Globus pallidus (tissue), 1 donor: ENCODE results near the gene CBX5.

Experiments used
- DNase-seq: peaks from one replicate; pipeline ENCODE4 v3.0.0-alpha.2; 2015; ENCODE audit warnings: low spot score

The CBX5 gene

DNA sequence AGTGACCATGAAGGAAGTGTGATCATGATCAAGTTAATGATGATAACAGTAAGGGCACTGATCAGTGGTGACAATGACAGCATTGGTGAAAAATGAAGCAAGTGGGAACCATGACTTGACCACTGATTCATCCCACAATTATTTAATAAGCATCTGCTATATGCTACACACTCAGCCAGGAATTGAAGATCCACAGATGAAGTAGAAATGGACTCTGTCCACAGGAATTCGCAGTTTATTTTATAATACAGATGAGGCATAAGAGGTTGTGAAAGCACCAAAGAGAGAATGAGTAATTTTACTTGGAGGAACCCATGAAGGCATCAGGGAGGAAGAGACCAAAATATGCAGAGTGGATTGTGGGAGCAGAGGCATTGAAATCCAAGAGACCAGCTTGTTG is 57.3 kb downstream of the CBX5 start:
- no peak for DNase-seq

DNA sequence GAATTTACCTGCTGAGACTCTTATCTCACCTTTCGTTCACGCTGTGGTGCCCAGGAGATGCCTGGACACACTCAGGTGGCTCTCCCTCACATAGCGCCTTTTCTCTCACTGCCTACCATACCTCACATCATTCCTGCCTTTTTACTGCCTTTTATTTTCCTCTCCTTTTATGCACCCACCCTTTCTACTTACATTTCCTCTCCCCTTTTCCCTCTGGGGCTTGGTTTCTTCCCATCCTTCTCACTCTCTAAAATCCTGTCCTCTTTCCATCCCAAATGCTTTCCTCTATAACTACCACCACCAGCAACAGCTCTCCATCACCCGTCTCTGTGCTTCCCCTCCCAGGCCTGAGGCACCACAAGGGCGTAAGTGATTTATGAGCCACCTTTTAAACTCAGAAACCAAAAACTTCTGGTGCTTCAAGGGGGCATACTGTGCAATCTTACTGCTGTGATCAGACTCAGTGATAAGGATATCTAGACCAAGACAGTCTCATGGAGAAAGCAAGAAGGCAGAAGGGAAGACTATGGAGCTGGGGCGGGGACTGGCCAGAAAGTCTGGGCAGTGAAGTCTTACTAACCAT is 58.4 kb downstream of the CBX5 start:
- no peak for DNase-seq

DNA sequence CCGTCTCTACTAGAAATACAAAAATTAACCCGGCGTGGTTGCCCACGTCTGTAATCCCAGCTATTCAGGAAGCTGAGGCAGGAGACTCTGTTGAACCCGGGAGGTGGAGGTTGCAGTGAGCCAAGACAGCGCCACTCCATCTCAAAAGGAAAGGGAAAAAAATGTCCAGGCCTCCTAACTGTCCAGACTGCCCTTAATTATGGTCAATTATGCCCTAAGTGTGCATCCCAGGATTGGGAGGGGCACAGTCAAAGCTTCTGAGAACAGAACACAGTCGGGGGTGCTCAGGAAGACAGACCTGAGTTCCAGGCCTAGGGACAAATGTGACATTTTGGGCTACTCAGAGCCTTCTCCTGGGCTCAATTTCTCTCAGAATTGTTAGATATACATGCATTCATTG is 59.4 kb downstream of the CBX5 start:
- DNase-seq, result no peak

DNA sequence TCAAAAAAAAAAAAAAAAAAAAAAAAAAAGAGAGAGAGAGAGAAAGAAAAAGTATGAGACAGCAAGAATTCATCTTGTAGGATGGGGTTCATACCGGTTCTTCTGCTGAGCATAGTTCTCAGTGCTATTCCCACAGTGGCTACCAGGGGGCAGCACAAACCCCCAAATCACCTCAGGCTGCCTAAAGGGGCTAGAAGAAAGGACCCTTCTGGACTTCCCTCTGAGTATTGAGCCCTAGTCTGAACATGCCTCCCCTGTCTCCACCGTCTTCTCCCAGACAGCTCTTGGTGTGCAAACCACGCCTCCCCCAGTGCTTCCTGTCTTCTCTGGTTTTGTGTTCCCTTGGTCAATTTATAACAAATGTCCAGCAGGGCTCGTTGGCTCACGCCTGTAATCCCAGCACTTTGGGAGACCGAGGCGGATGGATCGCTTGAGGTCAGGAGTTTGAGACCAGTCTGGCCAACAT is 59.8 kb downstream of the CBX5 start:
- peak; percentile 75 for DNase-seq

DNA sequence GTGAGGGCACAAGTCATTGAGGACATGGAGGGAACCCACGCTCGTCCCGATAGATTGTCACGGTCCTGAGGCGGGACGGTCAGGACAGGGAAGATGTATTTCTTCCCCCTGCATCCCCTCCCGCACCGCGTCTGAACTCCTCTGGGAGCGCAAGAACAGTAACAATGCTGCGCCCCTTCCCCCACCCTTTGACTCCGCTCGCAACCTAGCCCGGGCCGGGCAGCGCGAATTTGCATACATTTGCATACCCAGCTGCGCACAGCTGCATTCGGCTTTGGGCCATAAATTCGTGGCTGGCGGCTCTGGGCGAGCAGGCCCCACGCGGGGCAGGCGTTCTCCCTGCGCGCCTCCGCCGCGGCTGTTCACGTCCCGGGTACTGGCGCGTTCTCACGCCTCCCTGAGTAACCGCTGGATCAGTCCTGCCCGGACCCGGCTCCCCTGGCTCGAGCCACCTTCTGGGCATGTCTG is 62.1 kb downstream of the CBX5 start:
- peak; percentile 91 for DNase-seq

DNA sequence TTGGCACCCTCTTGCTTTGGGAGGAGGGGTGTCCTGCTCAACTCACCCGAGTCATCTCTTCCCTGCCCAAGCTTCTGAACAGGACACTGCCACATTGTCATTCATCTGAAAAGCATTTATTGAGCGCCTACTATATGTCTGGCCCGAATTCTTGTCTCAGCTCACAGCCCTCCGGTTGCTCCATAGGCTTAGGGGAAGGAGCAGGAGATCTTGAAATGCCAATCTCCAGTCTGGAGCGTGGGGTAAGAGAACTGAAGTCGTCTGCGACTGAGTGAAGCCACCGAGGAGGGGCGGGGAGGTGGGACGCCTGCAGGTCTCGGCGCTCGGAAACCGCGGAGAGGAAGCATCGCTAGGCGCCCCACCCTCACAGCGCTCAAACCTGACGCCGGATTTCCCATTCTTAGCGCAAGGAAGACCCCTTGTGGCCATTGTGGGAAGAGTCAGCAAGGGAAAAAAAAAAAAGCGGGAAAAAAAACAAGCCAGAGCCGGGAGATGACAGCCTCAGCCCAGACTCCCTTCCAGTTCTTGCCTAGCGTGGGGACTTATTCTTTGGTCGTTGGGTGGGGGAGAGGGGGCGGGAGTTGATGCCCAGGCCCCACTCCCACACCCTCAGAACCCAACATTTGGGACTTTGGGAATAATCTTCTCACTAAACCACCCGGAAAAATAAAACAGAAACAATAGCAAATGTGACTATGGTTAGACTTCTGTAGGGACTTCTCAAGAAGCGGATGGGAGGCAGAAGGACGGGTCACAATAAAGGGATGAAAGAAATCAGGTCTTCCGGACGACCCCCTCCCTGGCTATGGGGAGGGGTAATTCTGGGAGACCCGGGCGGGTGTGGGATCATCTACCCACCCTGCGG is 62.9 kb downstream of the CBX5 start:
- DNase-seq, result peak; percentile 90

DNA sequence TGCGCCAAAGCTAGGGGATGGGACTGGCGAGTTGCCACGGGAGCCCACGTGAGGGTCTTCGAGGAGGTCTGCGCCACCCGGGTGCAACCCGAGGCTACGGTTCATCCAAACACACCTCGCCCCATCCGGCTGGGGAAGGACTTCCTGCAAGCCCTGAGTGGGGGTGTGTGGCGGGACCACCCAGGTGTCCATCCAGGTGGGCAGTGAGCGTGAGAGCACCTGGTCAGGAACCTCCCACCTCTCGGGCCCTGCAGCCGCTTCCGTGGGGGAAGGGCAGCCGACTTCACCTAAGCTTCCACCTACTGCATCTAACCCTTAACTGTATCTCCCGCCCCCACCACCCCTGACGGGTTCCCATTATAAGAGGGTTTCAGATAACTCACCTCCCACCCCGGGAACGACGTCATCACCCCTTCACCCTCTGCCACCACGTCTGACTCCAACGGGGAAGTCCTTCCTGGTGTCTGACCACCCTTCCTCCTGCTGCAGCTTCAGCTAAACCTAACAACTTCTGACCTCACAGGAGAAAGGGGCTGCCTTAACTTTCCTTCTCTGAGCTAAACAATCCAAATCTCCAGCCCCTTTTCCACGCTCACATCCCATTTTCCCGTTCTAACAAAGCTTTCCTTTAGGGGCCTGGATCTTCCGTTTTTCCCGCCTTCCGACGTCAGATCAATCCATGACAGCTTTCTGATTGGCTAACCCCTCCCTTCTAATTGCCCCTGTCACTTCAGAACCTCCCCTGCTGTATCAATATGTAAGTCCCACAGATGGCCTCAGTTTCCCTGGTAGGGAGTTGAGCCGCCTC is 63.7 kb downstream of the CBX5 start:
- DNase-seq, result no peak

DNA sequence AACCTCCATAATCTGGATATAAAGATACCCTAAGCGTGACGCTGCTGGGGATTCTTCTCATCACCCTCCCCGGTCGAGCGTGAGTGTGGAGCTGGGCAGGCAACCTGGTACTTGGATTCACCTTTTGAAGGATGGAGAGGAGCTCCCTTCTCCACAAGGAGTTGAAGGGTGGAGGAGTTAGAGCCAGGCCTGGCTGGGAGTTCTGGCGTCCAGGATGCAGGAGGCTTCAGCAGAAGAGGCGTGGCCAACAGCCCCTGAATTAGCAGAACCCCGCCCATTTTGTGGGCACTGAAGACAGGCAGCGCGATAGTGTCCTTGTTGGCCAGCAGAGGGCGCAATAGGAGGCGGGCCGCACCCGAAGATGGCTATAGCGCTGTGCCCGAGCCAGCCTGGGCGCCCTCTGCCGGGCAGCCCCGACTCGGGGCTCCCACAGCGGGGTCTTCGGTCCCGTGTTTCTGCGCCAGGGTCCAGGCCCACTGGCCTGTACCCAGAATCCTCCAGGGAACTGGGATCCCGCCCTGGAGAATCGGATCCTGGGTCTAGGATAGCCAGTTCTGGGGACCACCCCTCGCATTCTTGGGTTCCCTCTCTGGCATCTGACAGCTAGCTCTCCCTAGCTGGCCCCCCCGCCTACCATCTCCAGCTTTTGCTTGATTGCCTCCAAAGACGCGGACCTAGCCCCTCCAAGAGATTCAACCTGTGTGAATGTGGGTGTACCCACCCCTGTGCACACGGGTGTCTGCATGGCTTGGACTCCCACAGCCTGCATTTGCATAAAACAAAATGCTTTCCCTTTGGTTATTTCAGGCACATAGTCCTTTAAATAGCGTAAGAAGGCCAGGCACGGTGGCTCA is 65.1 kb downstream of the CBX5 start:
- peak; percentile 85 for DNase-seq

DNA sequence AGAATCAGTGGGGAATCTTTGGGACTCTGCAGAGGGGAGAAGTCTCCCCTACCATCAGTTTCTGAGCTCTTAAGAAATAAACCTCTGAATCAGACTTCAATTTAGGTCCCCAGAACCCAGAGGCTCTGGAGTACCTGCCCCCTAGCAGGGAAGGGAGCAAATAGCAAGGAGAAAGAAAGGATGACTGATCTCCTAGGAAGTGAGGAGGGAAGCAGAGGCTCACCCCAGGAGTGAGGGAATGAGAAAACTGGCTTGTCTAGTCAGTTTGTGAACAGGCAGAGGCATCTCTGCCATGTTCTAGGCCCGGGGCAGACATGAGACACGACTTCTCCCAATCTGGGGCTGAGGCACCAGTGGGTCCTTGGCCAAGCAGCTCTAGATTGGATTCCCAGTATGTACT is 66.8 kb downstream of the CBX5 start:
- DNase-seq, result no peak

DNA sequence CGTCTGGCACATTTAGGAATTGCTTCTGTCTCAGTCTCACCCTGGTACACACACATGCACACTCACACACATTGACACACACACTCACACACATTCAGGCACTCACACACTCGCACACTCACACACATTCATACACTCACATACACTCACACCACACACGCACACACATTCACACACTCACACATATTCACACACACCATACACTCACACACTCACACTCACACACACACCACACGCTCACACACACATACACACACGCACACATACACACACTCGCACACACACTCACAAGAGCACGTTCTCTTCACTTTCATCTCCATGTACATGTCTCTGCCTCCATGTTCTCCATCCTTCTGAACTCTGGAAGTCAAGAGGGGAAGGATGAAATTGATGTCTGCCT is 68.0 kb downstream of the CBX5 start:
- DNase-seq, result no peak

DNA sequence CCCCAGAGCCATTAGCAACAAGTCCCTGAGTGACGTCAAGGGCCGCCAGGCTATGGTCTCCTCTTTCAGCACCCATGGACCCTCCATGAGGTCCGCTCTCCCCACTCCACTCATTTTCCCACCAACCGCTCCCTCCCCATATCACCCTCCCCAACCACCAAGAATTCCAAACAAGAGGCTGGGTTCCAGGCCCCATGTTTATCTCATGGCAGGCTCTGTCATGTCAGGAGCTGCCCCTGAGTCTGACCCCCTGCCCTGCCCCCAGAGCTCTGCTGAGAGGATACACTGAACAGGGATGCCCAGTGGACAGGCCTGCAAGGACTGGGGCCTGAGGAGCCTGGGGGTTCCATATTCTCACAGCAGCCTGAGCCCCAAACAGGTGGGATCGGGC is 69.5 kb downstream of the CBX5 start:
- DNase-seq, result no peak

DNA sequence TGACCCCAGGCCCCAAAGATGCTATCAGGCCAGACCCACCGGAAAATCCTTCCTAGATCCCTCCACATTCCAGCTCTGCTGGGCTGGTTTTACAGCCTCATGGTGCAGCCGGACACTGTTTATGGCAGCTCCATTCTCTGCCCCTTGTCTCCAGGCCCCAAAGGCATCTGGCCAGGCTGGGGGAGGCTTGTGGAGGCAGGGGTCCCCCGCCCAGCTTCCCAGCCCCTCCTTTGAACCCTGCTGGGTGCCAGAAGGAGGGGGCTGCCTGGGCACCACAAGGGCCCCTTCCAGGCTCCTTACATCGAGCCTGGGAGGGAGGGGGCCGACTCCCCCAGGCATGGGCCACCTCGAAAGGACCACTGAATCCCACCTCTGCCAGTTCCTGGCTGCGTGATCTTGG is 71.3 kb downstream of the CBX5 start:
- DNase-seq, result no peak

DNA sequence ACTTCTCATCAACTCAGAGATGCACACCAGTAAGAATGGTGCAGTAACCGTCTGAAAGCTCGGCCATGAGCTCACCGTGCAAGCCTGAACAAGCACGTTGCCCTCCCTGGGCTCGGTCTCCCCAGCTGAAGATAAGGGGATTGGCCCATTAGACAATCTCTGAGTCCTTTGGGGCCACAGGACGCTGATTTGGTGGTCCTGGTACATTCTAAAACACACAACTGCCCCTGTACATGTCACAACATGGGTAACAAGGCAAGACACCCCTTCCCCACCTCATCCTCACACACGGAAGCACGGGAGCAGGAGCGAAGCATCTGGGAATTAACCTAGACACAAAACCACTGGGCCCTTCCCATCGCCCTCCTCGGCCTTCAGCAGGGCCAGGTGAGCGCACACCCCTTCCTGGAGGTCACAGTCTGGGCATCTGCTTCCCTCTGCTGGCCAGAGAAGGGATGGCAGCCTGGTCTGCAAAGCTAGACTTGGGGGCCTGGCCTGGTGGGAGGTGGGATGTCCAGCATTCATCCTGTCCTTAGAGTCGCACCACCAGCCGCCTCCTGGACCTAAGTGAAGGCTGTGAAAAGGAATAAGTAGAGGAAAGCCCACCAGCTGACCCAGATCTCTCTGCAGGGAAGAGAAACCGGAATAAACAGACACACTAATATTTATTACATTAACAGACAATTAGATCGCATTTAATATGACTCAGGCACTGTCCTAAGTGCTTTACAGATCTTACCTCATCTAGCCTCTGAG is 72.2 kb downstream of the CBX5 start:
- no peak for DNase-seq

DNA sequence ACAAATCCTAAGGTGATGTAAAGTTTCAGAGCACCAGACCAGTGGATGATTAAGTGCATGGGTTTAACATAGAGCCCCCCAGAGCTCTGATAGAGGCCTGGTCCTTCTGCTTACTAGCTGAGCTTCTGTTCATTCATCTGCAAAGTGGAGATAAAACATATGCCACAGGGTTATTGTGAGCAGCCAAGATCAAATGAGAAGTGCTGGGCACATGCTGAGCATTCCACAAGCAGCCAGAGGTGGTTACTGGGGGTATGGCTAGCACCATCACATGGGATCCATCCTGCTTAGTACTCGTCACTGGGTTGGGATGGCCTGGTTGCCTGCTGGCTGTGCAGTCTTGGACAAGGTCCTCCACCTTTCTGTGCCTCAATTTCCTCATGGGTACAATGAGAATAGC is 73.1 kb downstream of the CBX5 start:
- DNase-seq, result no peak

DNA sequence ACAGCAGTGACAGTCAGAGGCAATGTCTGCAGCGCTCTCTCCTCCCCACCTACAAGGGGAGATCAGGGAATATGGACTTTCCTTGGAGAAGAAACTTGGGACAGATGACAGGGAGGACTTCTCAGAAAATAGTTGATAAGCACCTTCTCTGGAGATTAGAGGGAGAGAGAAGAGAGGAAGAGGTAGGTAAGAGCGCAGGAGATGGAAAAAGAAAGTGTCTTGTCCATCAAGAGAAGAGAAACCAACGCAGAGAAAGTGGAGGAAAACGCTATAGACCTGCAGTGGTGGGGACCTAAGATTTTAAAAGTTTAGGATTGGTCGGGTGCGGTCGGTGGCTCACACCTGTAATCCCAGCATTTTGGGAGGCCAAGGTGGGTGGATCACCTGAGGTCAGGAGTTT is 75.6 kb downstream of the CBX5 start:
- no peak for DNase-seq

DNA sequence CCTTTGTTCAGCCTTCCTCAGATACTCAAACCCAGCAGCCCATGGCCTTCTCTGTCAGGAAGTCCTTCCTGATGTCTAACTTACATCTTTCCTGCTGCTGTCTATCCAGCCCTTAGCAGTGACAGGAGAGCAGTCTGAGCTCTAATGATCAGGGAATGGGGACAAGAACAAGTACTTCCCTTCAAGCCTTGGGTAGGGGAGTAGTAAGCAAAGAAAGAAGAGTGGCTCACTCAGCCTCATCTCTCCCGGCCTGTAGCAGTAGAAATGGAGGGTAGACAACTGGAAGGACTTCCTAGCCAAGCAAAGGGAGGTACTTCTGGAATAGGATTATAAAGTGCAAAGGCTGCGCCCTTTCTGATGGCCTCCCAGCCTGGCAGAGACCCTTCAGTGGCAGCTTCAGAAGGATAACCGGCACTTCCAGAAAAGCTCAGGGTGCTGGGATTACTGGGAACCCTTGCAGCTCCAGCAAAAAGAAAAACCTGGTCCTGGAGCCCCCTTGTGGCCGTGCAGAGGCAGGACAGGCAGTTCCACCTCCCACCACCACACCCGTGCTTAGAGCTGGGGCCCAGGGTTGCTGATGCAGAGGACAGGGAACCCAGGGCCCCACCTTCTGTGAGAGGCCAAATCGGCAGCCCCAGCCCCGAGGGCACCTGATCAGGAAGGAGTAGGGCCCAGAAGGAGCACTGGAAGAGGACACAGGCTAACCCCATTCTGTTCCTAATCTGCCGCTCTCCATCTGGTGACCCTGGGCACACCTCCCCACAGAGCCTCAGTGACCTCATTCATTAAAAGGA is 78.7 kb downstream of the CBX5 start:
- no peak for DNase-seq

DNA sequence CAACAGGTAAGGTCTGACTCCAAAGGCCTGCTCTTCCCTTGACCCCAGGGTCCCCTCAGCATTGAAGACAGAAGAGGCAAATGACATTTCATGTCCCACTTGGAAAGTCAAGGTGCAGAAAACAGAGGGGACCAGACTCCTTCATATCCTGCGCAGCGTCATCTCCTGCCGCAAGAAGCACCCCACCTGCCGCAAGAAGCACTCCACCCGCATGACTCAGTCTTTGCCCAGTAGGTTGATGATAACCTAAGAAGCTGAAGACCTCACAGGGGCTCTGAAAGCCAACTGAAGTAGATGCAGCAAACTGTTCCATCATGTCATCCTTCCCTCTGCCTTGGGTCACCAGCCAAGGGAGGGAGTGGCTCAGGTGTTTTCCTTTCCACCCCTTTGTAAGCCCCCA is 79.5 kb downstream of the CBX5 start:
- no peak for DNase-seq

DNA sequence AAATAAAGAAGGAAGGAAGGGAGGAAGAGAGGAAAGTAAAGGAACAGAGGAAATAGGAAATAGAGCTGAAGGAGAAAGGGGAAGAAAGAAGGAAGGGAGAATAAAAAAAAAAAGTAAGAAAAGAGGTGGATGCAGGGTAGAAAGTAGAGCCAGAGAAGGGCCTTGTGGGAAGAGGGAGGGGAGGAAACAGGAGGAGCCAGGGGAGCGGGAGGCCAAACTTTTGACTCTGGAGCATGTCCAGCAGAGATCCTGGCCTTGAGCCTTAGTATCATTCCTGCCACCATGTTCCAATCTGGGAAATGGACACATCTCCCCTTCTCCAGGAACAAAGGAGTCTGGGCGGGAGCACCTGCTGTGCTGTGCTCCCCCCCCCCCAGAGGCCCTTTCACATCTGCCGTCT is 80.0 kb downstream of the CBX5 start:
- DNase-seq, result no peak

DNA sequence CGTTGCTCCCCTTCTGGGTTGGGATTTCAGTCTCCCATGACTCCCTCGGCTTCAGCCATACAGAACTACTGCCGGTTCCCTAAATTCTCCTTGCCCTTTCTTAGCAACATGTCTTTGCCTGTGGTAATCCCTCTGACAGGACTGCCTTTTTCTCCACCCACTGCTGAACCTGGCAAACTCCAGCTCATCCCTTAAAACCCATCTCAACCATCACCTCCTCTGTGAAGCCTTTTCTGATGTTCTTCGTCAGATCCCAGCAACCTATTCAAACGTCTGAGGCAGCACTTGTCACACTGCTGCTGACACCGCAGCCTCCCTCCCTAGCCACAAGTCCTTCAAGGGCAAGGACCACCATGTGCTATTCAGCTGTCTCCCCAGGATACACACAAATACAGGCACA is 80.9 kb downstream of the CBX5 start:
- DNase-seq, result no peak

DNA sequence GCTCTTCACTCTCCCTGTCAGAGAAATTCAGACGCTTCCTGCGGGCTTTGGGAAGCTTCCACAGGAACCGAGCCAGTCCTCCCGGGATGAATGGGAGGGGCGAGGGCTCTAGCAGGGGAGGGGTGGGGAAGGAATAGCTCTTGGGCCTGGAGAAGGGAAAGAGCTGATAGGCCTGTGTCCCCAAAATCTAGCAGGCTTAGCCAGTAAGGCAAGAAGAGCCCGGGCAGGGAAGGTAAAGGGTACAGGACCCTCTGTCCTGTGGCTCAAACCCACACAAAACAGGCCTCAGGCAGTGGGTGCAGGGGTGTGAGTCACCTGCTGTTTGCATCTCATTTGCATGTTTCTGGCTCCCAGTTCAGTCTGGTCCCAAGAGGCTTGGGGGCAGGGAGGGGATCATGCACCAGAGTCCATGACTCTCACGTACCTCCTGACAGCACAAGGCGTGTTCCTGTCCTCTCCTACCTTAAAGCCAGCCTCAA is 82.5 kb downstream of the CBX5 start:
- no peak for DNase-seq
